ENCODE results near the gene EPB41L3. TPM values are rescaled to one million over a fixed set of nuclear protein-coding genes. Genes with fewer than 3 reads are reported as not detected.

Gene EPB41L3
- total RNA-seq, result 1 to 10 TPM; 4.7 to 6.9 TPM

DNA sequence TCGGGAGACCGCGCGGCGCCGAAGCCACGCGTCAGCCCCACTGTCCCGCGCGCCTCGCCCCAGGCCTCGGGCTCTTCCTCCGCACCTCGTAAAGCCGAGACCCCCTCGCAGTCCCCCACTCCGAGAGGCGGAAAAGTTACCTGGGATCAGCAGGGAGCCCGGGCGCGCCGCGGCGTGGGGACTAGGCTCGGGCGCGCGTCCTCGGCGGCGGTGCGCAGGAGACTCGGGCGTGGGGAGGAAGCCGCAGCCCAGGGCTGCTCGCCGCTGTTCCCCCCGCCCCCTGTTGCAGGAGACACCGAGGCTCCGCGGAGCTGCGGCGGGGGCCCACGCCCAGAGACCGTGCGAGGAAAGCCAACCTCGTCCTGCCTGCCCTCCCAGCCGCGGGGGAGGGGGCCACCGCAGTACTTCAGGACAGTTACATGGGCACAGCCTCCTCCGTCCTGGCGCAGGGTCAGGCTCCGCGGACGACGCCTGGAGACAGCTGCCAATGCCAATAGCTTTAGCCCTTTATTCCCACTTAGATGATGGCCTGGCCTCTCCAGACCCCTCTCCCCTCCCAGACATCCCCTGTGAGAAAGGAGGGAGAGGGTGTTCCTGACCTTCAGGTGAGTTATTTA is at the start of gene EPB41L3:
Gene EPB41L3, minus strand, starts transcription at position 225 of the 617 bp plus-strand sequence. CDS start 54,814 bp downstream, outside the sequence.

Other genes with a start within 250 kb of the EPB41L3 start
- gene ZBTB14, start 248.3 kb downstream of the EPB41L3 start, total RNA-seq, result 10 to 100 TPM; 28.2 to 30.3 TPM